Mesendoderm (in vitro differentiated cells): ENCODE results near the gene ZNF180.

Source experiments
- DNase-seq: peaks from one replicate; pipeline ENCODE4 v3.0.0; 2013
- H2AK5ac ChIP-seq: 2 replicates; pipeline ENCODE4 v1.6.1; 2013; ENCODE audit warnings: low read length, inconsistent platforms
- H2BK120ac ChIP-seq: 2 replicates; pipeline ENCODE4 v1.6.1; 2013; ENCODE audit warnings: low read depth, mild to moderate bottlenecking, low read length, moderate library complexity, mixed read lengths
- H2BK15ac ChIP-seq: replicated peaks from 2 replicates; pipeline ENCODE4 v1.6.1; 2013; ENCODE audit warnings: low read depth, mild to moderate bottlenecking, moderate library complexity
- H2BK5ac ChIP-seq: 2 replicates; pipeline ENCODE4 v1.6.1; 2013; ENCODE audit warnings: low read length, inconsistent platforms
- H3K18ac ChIP-seq: 2 replicates; pipeline ENCODE4 v1.6.1; 2013; ENCODE audit warnings: mild to moderate bottlenecking, low read length, mixed read lengths
- H3K23ac ChIP-seq: one replicate; pipeline ENCODE4 v1.6.1; 2013; ENCODE audit warnings: low read length
- H3K27ac ChIP-seq: 2 replicates; pipeline ENCODE4 v1.5.1; 2013; ENCODE audit warnings: low read depth, mild to moderate bottlenecking, inconsistent platforms, low read length, moderate library complexity
- H3K27me3 ChIP-seq: 2 replicates; pipeline ENCODE4 v1.6.1; 2013; ENCODE audit warnings: low read length, control low read depth, mild to moderate bottlenecking, inconsistent platforms; ENCODE audit not compliant: insufficient read depth, poor library complexity
- H3K36me3 ChIP-seq: 2 replicates; pipeline ENCODE4 v1.6.1; 2013; ENCODE audit warnings: low read length, inconsistent platforms; ENCODE audit not compliant: control insufficient read depth, insufficient read depth
- H3K4ac ChIP-seq: one replicate; pipeline ENCODE4 v1.6.1; 2013; ENCODE audit warnings: low read depth, mild to moderate bottlenecking, low read length, moderate library complexity
- H3K4me1 ChIP-seq: 2 replicates; pipeline ENCODE4 v1.6.1; 2013; ENCODE audit warnings: low read depth, low read length, inconsistent platforms; ENCODE audit not compliant: control insufficient read depth
- H3K4me2 ChIP-seq: 2 replicates; pipeline ENCODE4 v1.6.1; 2013; ENCODE audit warnings: low read length
- H3K4me3 ChIP-seq: 2 replicates; pipeline ENCODE4 v1.5.1; 2013; ENCODE audit warnings: mild to moderate bottlenecking, low read length
- H3K56ac ChIP-seq: one replicate; pipeline ENCODE4 v1.6.1; 2013; ENCODE audit warnings: low read length
- H3K79me1 ChIP-seq: 2 replicates; pipeline ENCODE4 v1.6.1; 2013; ENCODE audit warnings: low read length, inconsistent platforms
- H3K79me2 ChIP-seq: 2 replicates; pipeline ENCODE4 v1.6.1; 2013; ENCODE audit warnings: mild to moderate bottlenecking, low read length; ENCODE audit not compliant: control insufficient read depth, insufficient read depth
- H3K9ac ChIP-seq: 2 replicates; pipeline ENCODE4 v1.6.1; 2013; ENCODE audit warnings: low read length, inconsistent platforms
- H4K5ac ChIP-seq: one replicate; pipeline ENCODE4 v1.6.1; 2013; ENCODE audit warnings: low read length
- H4K8ac ChIP-seq: one replicate; pipeline ENCODE4 v1.6.1; 2013; ENCODE audit warnings: low read depth, mild to moderate bottlenecking, control low read depth, low read length, moderate library complexity
- WGBS: extraction: QIAGEN DNeasy Blood & Tissue Kit; methylation state at CpG from one replicate; pipeline ENCODE4 v1.1.7; 2013; ENCODE audit warnings: low lambda C conversion rate, missing lambda C conversion rate; ENCODE audit not compliant: insufficient coverage; ENCODE audit errors: extremely low coverage; 5-methylcytosine and 5-hydroxymethylcytosine counted together

The ZNF180 gene

GRCh38 chr19:44529536-44529935, 29.2 kb upstream of the ZNF180 start, which contains the start of gene CEACAM20:
Gene CEACAM20, minus strand, starts transcription at chr19:44529675. Its CDS starts 166 bp downstream, at chr19:44529509.
- no peak within 1 kb of the TSS for H3K56ac ChIP-seq
- no peak within 1 kb of the TSS for H2BK5ac ChIP-seq
- no peak within 1 kb of the TSS for H3K18ac ChIP-seq
- no peaks in the 10 kb centered on the region for H3K27me3 ChIP-seq
- H3K4me2 ChIP-seq = no peak within 1 kb of the TSS
- no peak within 1 kb of the TSS for H3K9ac ChIP-seq
- H3K4me1 ChIP-seq = no peaks in the 10 kb centered on the region
- no peak within 1 kb of the TSS for H4K8ac ChIP-seq
- no peak within 1 kb of the TSS for H2BK15ac ChIP-seq
- no peaks in the 10 kb centered on the region for H3K36me3 ChIP-seq
- H3K4me3 ChIP-seq = no peak within 1 kb of the TSS
- H3K4ac ChIP-seq = no peak within 1 kb of the TSS
- H3K79me1 ChIP-seq = no peaks in the 10 kb centered on the region
- no peak for DNase-seq
- H2AK5ac ChIP-seq = no peak within 1 kb of the TSS
- no peak within 1 kb of the TSS for H2BK120ac ChIP-seq
- WGBS = no CpG with 5 or more reads among the region's 9 CpGs
- H3K23ac ChIP-seq = no peak within 1 kb of the TSS
- no peak within 1 kb of the TSS for H4K5ac ChIP-seq
- no peaks in the 10 kb centered on the region for H3K79me2 ChIP-seq
- no peak within 1 kb of the TSS for H3K27ac ChIP-seq

GRCh38 chr19:44527554-44527953, 27.2 kb upstream of the ZNF180 start:
- H3K79me2 ChIP-seq = no peaks in the 10 kb centered on the region
- no peak overlapping the region for H3K23ac ChIP-seq
- no peak for DNase-seq
- no peaks in the 10 kb centered on the region for H3K27me3 ChIP-seq
- no peak overlapping the region for H3K4me2 ChIP-seq
- no peak overlapping the region for H3K4me3 ChIP-seq
- H4K8ac ChIP-seq = no peak overlapping the region
- H3K56ac ChIP-seq = no peak overlapping the region
- no peak overlapping the region for H2BK15ac ChIP-seq
- H3K36me3 ChIP-seq = no peaks in the 10 kb centered on the region
- H3K4ac ChIP-seq = no peak overlapping the region
- no peaks in the 10 kb centered on the region for H3K79me1 ChIP-seq
- H3K9ac ChIP-seq = no peak overlapping the region
- no peaks in the 10 kb centered on the region for H3K4me1 ChIP-seq
- no peak overlapping the region for H2BK120ac ChIP-seq
- no peak overlapping the region for H3K18ac ChIP-seq
- no peak overlapping the region for H4K5ac ChIP-seq
- no peak overlapping the region for H2AK5ac ChIP-seq
- no peak overlapping the region for H2BK5ac ChIP-seq
- WGBS = no CpG with 5 or more reads among the region's 7 CpGs
- H3K27ac ChIP-seq = no peak overlapping the region

- Histone ChIP-seq H3K18ac (no peak overlapping the region), H3K23ac (no peak overlapping the region), H3K79me1 (no peaks in the 10 kb centered on the region), H3K4me1 (no peaks in the 10 kb centered on the region), H3K27ac (no peak overlapping the region), H3K56ac (no peak overlapping the region), H3K27me3 (no peaks in the 10 kb centered on the region), H3K4me2 (no peak overlapping the region), H3K4ac (no peak overlapping the region), H2BK15ac (no peak overlapping the region), H4K5ac (no peak overlapping the region), H3K79me2 (no peaks in the 10 kb centered on the region), H4K8ac (no peak overlapping the region), H3K4me3 (no peak overlapping the region), H2AK5ac (no peak overlapping the region), H3K9ac (no peak overlapping the region), H2BK120ac (no peak overlapping the region), H3K36me3 (no peaks in the 10 kb centered on the region), H2BK5ac (no peak overlapping the region)
- no peak for DNase-seq
- no CpG with 5 or more reads among the region's 4 CpGs for WGBS
These were observed 25.6 kb upstream of the ZNF180 start for GRCh38 chr19:44525721-44526430.

GRCh38 chr19:44521370-44521769, 21.0 kb upstream of the ZNF180 start:
- no peak overlapping the region for H2BK5ac ChIP-seq
- no peak overlapping the region for H3K23ac ChIP-seq
- 100% methylated on average over 2 of the region's 2 CpGs for WGBS
- no peak overlapping the region for H4K5ac ChIP-seq
- H3K27me3 ChIP-seq = no peaks in the 10 kb centered on the region
- no peak overlapping the region for H2AK5ac ChIP-seq
- no peak overlapping the region for H3K9ac ChIP-seq
- H2BK15ac ChIP-seq = no peak overlapping the region
- H3K4me3 ChIP-seq = no peak overlapping the region
- no peaks in the 10 kb centered on the region for H3K79me1 ChIP-seq
- H3K4me1 ChIP-seq = no peaks in the 10 kb centered on the region
- H3K4me2 ChIP-seq = no peak overlapping the region
- no peak overlapping the region for H3K4ac ChIP-seq
- no peaks in the 10 kb centered on the region for H3K79me2 ChIP-seq
- no peaks in the 10 kb centered on the region for H3K36me3 ChIP-seq
- no peak overlapping the region for H3K27ac ChIP-seq
- H3K18ac ChIP-seq = no peak overlapping the region
- no peak overlapping the region for H4K8ac ChIP-seq
- no peak overlapping the region for H2BK120ac ChIP-seq
- DNase-seq = no peak
- no peak overlapping the region for H3K56ac ChIP-seq

GRCh38 chr19:44517146-44517545, 16.8 kb upstream of the ZNF180 start:
- no peak overlapping the region for H3K4me2 ChIP-seq
- H4K5ac ChIP-seq = no peak overlapping the region
- H3K23ac ChIP-seq = no peak overlapping the region
- H2AK5ac ChIP-seq = no peak overlapping the region
- no peak overlapping the region for H2BK120ac ChIP-seq
- no peak overlapping the region for H2BK5ac ChIP-seq
- H3K27ac ChIP-seq = no peak overlapping the region
- WGBS = no CpG with 5 or more reads among the region's 7 CpGs
- no peaks in the 10 kb centered on the region for H3K27me3 ChIP-seq
- H3K4me1 ChIP-seq = no peaks in the 10 kb centered on the region
- H2BK15ac ChIP-seq = no peak overlapping the region
- H3K79me1 ChIP-seq = no peaks in the 10 kb centered on the region
- H3K18ac ChIP-seq = no peak overlapping the region
- no peak overlapping the region for H3K4ac ChIP-seq
- no peaks in the 10 kb centered on the region for H3K36me3 ChIP-seq
- H3K56ac ChIP-seq = no peak overlapping the region
- no peak overlapping the region for H3K4me3 ChIP-seq
- DNase-seq = no peak
- H3K9ac ChIP-seq = no peak overlapping the region
- no peaks in the 10 kb centered on the region for H3K79me2 ChIP-seq
- H4K8ac ChIP-seq = no peak overlapping the region

- H3K79me2 ChIP-seq = no peaks in the 10 kb centered on the region
- H3K27me3 ChIP-seq = no peaks in the 10 kb centered on the region
- H3K4me1 ChIP-seq = no peaks in the 10 kb centered on the region
- no peak overlapping the region for H3K23ac ChIP-seq
- no peak for DNase-seq
- H3K4me2 ChIP-seq = no peak overlapping the region
- H2AK5ac ChIP-seq = no peak overlapping the region
- no peak overlapping the region for H2BK120ac ChIP-seq
- H3K36me3 ChIP-seq = no peaks in the 10 kb centered on the region
- no peak overlapping the region for H3K4ac ChIP-seq
- no peak overlapping the region for H4K8ac ChIP-seq
- no peaks in the 10 kb centered on the region for H3K79me1 ChIP-seq
- no peak overlapping the region for H3K27ac ChIP-seq
- no peak overlapping the region for H3K4me3 ChIP-seq
- H3K56ac ChIP-seq = no peak overlapping the region
- H2BK5ac ChIP-seq = no peak overlapping the region
- H2BK15ac ChIP-seq = no peak overlapping the region
- no peak overlapping the region for H4K5ac ChIP-seq
- no CpG with 5 or more reads among the region's 1 CpG for WGBS
- H3K9ac ChIP-seq = no peak overlapping the region
- H3K18ac ChIP-seq = no peak overlapping the region
These were observed 15.6 kb upstream of the ZNF180 start for GRCh38 chr19:44515907-44516306.
